Activated T-helper 1 cell treated with anti-CD3 and anti-CD28 coated beads, Interleukin-2, amount 50 U/mL, for 16 hours (primary cell): Measurements from ENCODE around the gene MAPK12.
"Not testable (repeated sequence)": the region's sequence is repeated elsewhere in the genome, so short reads cannot be mapped to it uniquely, and the experiment has no call there.

Source experiments
- DNase-seq, 2 donors: peaks; one replicate each; pipeline ENCODE4 v3.0.0-alpha.2; 2020; ENCODE audit warnings: low read depth in 1 of 2, low spot score in 1 of 2

MAPK12 gene

GRCh38 chr22:50282361-50283155, 21.1 kb upstream of the MAPK12 start:
- no peak for DNase-seq

GRCh38 chr22:50281957-50282356, 20.5 kb upstream of the MAPK12 start:
- DNase-seq = no peak

GRCh38 chr22:50281384-50281760, 19.9 kb upstream of the MAPK12 start:
- DNase-seq = no peak

- DNase-seq = no peak
Observed at GRCh38 chr22:50280708-50281383, 19.4 kb upstream of the MAPK12 start.

- no peak for DNase-seq
Observed at GRCh38 chr22:50280022-50280707, 18.7 kb upstream of the MAPK12 start.

GRCh38 chr22:50278956-50279619, 17.6 kb upstream of the MAPK12 start:
- no peak for DNase-seq

- no peak for DNase-seq
Observed at GRCh38 chr22:50278461-50278860, 17.0 kb upstream of the MAPK12 start.

- no peak for DNase-seq
Observed at GRCh38 chr22:50277761-50278160, 16.3 kb upstream of the MAPK12 start.

- no peak for DNase-seq
Observed at GRCh38 chr22:50276143-50276542, 14.7 kb upstream of the MAPK12 start.

GRCh38 chr22:50275181-50276055, 13.9 kb upstream of the MAPK12 start:
- no peak for DNase-seq

GRCh38 chr22:50274771-50275170, 13.3 kb upstream of the MAPK12 start:
- DNase-seq = no peak

GRCh38 chr22:50274311-50274710, 12.8 kb upstream of the MAPK12 start:
- DNase-seq = no peak

- not testable (repeated sequence) for DNase-seq
Observed at GRCh38 chr22:50273781-50274180, 12.3 kb upstream of the MAPK12 start.

GRCh38 chr22:50273352-50273751, 11.9 kb upstream of the MAPK12 start:
- DNase-seq = not testable (repeated sequence)

- DNase-seq = no peak
Observed at GRCh38 chr22:50272044-50272802, 10.7 kb upstream of the MAPK12 start.

- peak in 1 of 2 donors; percentile 41 for DNase-seq
Observed at GRCh38 chr22:50271519-50271970, 10.1 kb upstream of the MAPK12 start.

GRCh38 chr22:50270666-50271394, 9.3 kb upstream of the MAPK12 start:
- peak; percentile 39 to 49 for DNase-seq

- peak; percentile 39 to 65 for DNase-seq
Observed at GRCh38 chr22:50269970-50270665, 8.6 kb upstream of the MAPK12 start, which contains the start of gene MAPK11. MAPK11 (minus strand) TSS chr22:50270380; CDS start chr22:50270292, 88 bp downstream.
